ENCODE data around the gene SPAAR.
A peak's percentile ranks its signal among the peaks of the same experiment; 100 is the strongest.
"Not testable (repeated sequence)": the region's sequence is repeated elsewhere in the genome, so short reads cannot be mapped to it uniquely, and the experiment has no call there.

Gene SPAAR, protein sequence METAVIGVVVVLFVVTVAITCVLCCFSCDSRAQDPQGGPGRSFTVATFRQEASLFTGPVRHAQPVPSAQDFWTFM

DNA sequence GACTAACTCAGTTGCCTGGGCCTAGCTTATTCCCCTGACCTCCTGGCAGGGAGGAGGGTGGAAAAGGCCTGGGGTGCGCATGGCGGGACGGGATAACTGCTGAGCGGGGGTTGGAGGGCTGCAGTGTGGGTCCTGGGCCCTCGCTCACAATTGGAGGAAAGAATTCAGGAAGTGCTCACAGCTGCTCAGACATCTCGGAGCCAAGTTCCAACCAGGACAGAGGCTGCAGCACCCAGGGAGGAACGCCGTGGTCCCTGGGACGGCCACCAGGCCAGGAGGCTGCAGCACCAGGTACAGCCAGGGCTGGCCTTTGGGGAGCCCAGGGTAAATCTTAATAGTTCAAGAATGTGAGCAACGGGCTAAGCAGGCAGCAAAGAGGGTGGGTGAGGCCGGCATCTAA is at the start of gene SPAAR:
TSS of gene SPAAR (plus strand) at position 217 of the 400 bp plus-strand sequence. CDS start 974 bp downstream, outside the sequence.
- DNase-seq: no peak

DNA sequence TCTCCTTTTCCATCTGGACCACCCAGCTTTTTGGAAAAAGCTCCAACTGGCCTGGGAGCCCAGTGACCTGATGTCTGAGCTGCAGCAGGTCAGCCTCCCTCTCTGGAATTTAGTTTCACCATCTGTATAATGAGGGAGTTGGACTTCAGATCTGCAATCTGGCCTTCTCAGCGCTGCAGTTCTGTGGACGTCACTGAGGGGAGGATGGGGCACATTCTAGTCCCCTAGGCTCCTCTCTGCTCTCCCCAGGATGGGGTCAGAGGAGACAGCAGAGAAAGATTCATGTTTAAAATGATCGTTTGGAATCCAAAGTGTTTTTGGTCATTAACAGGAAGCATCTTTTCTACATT is 49.3 kb upstream of the SPAAR start:
- DNase-seq: no peak

DNA sequence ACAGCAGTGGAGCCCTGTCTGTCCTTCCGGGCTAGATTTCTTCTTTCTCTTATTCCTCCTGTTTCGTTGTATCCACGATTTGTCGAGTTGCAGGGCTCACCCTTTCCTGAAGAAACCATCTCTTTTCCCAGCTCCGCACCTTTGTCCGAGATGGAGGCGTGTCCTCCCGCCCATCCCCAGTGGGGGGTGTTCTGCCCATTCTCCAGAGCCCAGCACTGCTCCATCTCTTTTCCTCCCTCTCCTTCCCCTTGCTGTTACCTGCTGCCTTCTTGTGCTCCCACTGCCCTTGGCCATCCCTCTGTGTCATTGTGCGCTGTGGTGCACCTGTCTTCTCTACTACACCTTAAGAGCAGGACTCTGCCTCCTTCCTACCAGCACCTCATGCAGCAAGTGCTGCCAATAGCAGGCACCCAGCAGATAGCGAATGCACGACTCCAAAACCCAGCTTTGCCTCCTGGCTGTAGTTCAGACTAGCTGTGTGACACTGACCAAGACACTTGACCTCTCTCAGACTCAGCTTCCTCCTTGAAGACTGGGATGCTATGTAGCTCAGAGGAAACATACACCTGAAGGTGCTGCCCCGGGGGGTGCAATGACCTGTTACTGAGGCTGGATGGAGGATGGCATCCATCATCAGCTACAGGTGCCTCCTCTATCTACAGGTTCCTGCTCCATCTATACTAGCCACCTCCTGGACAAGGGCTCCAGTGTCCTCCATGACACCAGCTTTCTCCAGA is 48.0 kb upstream of the SPAAR start:
- DNase-seq: no peak

DNA sequence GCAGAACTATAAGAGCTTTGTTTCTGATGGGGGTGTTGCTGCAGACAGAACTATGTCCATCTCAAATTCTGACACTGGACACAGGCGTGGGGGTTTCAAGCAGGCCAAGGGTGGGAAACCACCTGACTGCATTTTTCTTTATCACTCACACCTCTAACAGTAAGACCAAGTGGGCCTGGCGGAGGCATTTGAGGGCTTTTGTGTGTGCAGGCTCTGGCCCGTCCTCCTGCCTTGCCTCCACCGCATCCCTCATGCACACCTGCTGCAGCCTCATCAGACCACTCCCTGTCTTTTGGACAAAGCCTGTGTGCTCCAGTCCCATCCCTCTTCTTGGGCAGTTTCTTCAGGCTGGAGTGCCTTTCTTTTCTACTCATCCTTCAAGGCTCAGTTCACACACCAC is 47.0 kb upstream of the SPAAR start:
- DNase-seq: no peak

DNA sequence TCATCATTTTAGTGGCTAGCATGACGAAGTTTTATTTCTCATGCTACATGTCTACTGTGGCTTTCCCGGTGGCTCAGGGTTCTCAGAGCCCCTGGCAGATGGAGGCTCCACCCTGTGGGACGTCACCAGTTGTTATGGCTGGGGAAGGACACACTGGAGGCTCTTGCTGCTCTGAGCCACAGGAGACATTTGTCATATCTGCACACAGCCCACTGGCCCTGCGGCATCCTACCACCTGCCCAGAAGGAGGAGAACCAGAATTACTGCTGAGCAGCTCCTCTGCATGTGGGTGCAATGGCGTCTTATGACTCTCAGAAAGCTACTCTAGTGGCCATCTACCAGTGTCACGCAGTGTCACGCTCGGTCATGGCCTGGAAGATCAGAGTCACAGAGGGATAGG is 45.7 kb upstream of the SPAAR start:
- no peak for DNase-seq

DNA sequence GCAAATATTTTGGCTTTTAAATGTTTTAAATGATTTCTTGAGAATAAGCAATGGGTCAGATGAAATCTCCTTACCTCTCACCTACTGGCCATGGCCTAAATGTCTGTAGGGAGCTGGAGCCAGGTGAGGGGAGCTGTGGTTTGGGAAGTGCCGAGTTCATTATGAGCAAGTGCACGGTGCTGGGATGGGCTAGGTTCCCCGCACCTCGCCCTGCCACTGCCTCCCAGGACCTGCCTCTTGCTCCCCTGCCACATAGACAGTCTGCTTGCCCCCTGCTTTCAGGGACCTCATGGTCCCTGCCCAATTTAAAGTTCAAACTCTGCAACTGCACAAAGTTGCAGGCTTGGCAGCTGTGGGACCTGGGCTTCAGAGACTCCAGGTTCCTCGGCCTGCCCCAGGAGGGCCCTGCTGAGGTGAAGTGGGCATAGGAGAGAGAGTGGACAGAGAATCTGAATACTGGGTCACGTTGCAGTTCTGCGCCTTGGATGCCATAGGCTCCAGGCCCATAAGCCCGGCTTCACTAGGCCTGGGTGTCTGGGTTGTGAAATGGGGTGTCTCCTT is 44.5 kb upstream of the SPAAR start:
- no peak for DNase-seq

DNA sequence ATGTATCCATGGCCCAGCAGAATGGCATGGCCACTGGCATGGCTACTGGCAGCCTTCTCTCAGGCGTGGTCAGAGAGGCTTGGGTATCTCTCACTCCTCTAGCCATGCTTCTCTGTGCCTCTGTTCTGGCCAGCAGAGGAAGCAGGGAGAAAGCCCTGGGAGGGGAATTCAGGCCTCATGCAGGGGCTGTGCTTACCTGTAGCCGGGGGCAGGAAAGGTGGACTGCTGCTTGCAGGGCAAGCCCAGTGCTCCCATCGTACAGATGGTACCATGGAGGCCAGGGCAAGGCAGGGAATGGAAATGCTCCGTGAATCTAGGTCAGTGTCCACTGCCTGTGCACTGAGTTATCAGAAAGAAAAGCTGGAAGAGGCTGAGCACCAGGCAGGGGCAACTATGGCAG is 41.8 kb upstream of the SPAAR start:
- DNase-seq: no peak

DNA sequence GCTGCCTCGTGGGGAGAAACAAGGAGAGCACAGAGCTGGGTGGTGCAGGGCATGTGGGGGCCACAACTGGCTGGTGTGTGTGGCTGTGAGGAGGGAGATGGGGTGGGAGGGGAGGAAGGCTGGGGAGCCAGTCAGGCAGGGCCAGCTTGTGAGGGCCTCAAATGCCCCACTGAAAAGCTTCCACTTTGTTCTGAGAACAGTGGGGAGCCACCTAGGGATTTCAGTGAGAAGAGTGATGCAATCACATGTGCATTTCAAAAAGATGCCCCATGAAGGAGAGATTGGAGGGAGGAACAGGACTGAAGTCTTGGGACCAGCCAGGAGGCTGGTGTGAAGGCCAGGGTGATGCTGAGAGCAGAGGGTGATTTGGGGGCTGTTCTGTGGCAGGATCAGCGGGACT is 40.4 kb upstream of the SPAAR start:
- no peak for DNase-seq

DNA sequence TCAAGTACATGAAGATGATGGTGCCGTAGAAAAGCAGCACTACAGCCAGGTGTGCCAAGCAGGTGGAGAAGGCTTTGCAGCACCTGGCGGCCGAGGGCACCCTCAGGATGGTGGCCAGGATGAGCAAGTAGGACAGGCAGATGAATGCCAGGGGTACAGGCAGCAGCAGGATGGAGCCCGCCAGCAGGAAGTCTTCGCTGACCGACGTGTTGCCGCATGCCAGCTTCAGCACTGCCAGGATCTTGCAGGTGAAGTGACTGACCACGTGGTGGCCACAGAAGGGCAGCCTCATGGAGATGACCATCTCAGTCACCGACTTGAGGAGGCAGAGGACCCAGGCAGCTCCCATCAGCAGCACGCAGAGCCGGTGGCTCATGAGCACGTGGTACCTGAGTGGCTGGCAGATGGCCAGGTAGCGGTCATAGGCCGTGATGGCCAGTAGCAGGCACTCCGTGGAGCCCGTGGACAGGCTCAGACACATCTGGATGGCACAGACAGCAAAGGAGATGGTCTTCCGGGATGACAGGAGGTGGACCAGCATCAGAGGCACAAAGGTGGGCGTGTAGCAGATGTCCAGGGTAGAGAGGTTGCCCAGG is 39.6 kb upstream of the SPAAR start:
- no peak for DNase-seq

DNA sequence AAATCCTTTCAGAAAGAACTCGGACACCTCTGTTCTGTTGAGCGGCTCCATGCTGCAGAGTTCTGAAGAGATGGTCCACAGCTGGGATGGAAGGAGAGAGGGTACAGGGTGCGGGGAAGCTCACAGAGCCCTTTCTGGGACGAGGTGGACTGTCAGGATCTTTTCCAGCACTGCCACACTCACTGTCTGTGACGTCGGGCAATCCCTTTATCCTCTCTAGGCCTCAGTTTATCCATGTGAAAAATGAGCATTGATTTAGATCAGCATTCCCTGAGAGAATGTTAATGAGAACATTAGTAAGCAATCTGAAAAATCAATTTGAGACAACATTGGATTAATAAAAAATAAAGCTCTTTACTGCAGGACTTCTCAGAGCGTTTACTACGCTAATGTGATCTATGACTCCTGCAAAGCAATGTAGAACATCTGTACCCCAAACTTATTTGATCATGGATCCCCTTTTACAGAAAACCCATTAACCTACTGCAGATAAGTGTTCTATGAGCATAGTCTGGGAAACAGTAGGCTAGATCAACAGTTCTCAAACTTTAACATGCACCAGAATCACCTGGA is 38.9 kb upstream of the SPAAR start, which contains the start of gene OR13J1:
TSS of gene OR13J1 (minus strand) at position 51 of the 573 bp plus-strand sequence. CDS start at position 51, 0 bp downstream.
- no peak for DNase-seq

DNA sequence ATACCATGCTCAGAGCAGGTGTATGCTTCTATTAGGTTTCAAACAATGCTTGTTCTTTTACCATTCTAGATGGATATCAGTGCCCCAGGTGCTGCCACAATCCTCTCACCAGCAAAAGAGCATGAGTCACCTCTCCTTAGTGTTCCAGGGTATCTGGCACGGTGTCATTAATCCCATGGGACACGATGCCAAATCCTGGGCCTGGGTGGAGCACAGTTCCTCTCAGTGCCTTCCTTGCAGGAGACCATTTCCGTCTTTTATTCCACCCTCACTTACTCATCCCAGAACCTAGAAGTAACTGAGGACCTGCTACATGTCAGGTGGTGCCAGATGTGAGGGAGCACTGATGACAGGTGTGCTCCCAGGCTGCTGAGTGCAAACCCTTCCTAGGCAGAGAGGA is 37.7 kb upstream of the SPAAR start:
- DNase-seq: no peak

DNA sequence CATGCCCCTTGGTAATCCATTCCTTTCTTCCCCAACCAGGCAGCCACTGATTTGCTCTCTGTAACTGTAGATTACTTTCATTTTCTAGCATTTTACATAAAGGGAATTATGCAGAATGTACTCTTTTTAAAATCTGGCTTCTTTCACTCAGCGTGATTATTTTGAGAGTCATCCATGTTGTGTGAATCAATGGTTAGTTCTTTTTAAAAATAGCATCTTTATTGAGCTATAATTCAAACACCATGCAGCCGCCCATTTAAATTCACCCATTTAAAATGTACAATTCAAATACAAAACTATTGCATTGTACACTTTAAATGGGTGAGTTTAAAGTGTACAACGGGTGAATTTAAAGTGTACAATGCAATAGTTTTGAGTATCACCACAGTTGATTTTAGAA is 36.8 kb upstream of the SPAAR start:
- DNase-seq: no peak

DNA sequence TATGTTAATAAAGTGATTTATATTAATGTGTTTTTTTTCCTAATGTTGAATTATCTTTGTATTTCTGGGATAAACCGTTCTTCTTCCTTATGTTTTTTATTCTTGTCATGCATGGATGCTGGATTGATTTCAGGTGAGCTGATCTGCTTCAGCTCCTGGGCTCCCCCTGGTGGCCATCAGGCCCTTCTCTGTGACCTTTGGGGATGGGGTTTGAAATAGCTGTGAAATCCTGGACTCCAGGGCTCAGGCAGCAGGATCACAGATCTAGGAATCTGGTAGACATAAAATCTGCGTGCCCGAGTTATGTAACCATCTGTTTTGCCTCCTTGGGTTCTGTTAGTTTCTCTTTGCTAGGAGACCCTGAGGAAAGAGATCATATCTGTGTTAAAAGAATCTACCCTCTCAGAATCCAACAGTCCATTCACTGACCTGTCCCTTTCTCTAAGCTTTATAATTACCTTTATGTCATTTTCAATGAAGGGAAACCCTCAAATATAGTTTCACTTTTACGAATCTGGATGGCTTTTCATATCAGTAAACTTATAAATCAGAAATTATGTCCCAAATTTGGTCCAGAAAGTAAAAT is 26.9 kb upstream of the SPAAR start:
- DNase-seq: peak; percentile 82

DNA sequence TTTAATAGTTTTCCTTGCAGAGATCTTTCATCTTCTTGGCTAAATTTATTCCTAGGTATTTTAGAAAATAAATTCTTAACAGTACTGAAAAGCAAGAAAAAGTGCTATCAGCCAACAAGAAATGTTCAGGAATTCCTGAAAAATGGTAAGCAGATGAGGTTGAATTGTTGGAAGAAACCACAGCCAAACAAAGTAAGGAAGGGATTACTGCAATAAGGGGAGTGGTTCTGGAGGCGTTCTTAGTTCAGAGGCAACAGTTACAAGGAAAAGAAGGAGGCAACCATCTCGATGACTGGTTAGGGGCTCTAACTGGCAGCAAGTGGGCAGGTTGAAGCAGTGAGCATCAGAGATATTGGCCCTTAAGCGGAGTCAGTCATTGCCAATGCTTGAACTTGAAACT is 26.3 kb upstream of the SPAAR start:
- no peak for DNase-seq

DNA sequence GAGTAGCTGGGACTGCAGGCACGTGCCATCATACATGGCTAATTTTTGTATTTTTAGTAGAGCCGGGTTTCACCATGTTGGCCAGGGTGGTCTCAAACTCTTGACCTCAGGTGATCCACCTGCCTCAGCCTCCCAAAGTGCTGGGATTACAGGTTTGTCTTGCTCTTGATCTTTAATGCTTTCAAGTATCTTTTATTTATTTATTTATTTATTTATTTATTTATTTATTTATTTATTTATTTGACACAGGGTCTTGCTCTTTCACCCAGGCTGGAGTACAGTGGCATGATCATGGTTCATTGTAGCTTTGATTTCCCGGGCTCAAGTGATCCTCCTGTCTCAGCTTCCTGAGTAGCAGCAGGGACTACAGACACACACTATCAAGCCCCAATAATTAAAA is 24.4 kb upstream of the SPAAR start:
- not testable (repeated sequence) for DNase-seq

DNA sequence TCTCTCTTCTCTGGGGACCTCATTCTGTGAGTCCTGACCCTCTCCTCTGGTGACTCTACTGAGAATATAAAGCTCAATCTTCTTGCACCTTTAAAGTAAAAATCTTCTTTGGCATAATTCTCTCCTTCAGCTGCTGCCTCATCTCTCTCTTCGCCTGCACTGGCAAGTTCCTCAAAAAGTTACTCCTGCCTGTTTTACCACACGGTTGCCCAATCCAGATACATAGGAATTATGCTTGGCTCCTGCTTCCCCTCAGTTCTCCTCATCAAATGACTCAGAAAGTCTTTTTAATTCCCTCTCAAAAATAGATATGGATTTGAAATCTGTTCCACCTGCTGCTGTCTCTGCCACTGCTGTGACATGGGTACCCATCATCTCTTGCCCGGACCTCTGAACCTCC is 17.6 kb upstream of the SPAAR start:
- DNase-seq: no peak

DNA sequence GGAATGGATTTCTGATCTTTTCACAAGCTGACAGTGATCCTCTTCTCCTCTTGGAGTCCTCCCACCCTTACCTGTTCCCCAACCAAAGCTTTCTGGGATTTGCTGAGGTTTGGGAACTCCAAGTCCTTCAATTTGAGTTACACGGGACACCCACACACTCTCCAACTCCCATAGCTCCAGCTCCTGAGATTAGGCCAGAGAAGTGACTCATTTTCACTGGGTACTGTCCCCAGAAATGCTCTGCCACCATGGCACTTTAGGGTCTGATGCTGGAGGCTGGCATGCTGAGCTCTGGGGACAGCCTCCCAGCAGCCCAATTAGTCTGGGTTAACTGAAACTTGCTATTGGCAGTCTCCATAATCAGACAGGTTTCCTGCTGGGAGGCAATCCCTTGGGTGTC is 17.2 kb upstream of the SPAAR start:
- no peak for DNase-seq

DNA sequence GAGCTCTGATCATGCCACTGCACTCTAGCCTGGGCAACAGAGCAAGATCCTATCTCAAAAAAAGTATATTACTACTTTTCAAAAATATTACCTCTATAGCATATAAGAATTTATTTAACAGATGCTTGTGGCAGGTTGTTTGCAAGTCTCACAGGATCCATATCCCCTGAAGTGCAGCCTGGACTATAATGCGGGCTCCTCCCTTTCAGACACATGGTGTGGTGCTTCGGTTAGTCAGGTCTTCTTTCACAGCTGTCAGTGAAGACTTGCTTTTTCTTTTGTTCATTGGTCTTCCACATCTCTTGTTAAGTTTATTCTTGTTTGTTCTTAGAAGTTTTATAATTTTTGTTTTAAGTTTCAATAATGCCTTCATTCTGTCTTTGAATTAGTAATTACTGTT is 12.7 kb upstream of the SPAAR start:
- no peak for DNase-seq

DNA sequence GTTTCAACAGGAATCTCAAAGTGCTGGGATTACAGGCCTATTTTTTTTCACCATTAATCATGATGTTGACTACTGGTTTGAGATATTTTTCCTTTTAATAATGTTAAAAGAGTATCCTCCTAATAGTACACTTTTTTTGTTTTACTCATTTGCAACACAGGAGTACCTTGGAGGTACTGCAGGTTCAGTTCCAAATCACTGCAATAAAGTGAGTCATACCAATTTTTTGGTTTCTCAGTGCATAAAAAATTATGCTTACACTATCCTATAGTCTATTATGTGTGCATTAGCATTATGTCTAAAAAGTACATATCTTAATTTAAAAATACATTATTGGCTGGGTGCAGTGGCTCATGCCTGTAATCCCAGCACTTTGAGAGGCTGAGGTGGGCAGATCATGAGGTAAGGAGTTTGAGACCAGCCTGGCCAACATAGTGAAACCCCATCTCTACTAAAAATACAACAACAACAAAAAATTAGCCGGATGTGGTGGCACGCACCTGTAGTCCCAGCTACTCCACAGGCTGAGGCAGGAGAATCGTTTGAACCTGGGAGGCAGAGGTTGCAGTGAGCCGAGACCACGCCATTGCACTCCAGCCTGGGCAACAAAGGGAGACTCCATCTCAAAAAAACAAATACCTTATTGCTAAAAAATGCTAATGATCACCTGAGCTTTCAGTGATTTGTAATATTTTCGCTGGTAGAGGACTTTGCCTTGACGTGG is 11.8 kb upstream of the SPAAR start:
- DNase-seq: not testable (repeated sequence)

DNA sequence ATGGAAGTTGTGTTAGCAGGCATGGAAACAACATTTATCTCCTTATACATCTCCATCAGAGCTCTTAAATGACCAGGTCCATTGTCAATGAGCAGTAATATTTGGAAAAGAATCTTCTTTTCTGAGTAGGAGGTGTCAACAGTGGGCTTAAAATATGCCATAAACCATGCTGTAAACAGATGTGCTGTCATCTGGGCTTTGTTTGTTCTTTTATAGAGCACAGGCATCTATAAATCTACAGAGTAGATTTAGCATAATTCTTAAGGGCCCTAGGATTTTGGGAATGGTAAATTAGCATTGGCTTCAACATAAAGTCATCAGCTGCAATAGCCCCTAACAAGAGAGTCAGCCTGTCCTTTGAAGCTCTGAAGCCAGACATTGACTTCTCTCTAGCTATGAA is 11.0 kb upstream of the SPAAR start:
- DNase-seq: no peak

DNA sequence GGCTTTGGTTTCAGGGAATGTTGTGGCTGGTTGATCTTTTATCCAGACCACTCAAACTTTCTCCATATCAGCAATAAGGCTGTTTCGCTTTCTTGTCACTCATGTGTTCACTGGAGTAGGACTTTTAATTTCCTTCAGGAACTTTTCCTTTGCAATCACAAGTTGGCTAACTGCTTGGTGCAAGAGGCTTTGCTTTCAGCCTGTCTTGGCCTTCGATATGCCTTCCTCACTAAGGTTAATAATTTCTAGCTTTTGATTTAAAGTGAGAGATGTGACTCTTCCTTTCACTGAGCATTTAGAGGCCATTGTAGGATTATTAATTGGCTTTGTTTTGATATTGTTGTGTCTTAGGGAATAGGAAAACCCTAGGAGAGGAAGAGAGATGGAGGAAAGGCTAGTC is 10.3 kb upstream of the SPAAR start:
- DNase-seq: no peak

DNA sequence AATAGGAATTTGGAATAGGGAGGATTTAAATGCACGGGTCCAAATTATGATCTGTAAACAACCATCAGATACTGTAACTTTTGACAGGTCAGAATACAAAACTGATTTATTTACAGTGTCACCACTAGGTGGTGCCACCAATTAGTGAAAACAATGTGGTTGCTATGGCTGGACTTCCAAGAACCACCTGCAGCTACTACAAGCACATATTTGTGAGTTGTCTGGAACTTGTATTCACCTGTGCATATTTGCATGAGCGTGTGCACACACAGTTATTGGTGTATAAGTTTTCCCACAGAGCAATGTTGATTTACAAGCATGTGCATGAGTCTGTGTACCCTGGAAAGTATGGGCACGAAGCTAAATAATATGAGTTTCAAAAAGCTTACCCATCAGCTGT is 6.2 kb upstream of the SPAAR start:
- no peak for DNase-seq

DNA sequence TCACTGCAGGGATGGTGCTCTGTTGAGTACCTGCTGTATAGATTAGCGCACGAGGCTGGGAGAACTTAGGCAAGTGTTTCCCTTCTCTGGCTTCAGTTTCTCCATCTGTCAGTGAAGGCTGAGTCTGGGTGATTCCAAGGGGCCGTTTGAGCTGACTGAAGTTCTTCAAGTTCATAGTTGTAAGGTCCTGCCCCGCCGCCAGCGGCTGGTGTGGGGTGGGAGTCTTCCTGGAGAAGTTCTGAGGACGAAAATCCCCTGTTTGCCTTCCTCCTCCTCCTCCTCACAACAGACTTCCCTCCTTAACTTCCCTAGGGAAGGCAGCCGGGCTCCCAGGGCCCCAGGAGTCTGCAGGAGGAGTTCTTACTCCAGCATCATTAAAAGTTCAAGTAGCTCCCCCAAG is 5.0 kb upstream of the SPAAR start:
- DNase-seq: no peak
